ENCODE data around the gene ZNF280A.
"Not testable (repeated sequence)": the region's sequence is repeated elsewhere in the genome, so short reads cannot be mapped to it uniquely, and the experiment has no call there.

Gene ZNF280A

DNA sequence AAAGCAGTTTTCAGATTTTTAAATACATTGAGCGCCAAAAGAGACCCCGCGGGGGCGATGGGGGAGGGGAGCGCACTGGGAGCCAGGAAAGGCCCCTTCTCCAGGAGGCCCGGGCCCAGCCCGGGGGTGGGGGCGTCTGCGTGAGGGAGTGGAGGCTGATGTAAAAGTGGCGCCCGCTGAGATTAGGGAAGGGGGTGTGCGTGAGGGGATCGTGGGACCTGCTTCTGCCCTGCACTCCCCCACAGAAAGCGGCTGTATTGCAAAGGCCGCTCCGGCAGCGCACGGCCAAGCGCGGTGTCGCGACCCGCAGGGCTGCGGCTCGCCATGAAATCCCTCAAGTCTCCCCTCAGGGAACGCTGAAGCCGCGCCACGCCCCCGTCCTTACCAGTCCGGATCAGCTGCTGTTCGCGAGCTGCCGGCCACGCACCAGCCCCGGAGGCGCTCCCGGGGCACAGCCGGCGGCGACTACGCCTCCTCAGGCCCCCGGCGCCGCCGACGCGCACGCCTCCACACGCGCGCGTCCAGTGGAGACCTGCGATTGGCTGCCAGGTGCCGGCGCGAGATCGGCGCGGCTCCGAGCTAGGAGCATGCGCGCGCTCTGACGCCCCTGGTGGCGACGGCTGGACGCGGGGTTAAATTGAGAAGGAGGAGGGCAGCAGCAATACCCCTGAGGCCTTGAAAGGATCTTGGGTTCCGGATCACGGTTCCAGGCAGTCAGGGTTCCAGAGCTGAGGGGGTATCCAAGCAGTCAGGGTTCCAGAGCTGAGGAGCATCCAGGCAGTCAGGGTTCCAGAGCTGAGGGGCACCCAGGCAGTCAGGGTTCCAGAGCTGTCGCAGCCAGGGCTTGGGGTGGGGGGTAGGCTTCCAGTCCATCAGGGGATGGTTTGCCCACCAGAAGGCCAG is 11.5 kb downstream of the ZNF280A start, which contains the start of gene ZNF280B:
ZNF280B (minus strand) TSS at position 469 of the 903 bp plus-strand sequence. CDS start 19,344 bp downstream, outside the sequence.
- peak within 1 kb of the TSS; percentile 36; the same call in 1 of the 2 replicates for H3K27ac ChIP-seq
- TF ChIP-seq CTCF (IDR thresholded peaks at IDR 0.05) (peak; percentile 91), ZFX (IDR thresholded peaks at IDR 0.05; ENCODE audit: borderline replicate concordance) (no peak)

- 0 out of 2 replicates have a peak overlapping the region, but pooled peaks have one; percentile 36 for H3K27ac ChIP-seq
- TF ChIP-seq ZFX (IDR thresholded peaks at IDR 0.05; ENCODE audit: borderline replicate concordance) (no peak), CTCF (IDR thresholded peaks at IDR 0.05) (no peak)
Measured at GRCh38 chr22:22507743-22508273, 12.3 kb downstream of the ZNF280A start.

- no peak overlapping the region for H3K27ac ChIP-seq
- no peak for TF ChIP-seq CTCF (IDR thresholded peaks at IDR 0.05)
- TF ChIP-seq ZFX (IDR thresholded peaks at IDR 0.05; ENCODE audit: borderline replicate concordance): no peak
Measured at GRCh38 chr22:22506736-22507135, 13.3 kb downstream of the ZNF280A start.

DNA sequence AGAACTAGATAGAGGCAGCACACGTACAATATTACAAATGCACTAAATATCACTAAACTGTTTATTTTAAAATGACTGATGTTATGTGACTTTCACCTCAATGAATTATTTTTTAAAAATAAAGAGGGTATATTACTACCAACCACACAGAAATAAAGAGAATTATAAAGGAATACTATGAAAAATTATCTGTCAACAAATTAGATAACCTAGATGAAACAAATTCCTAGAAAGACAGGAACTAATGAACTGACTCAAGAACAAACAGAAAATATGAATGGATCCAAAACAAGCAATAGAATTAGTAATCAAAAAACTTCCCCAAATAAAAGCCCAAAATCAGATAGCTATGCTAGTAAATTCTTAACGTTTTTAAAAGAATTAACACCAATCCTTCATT is 21.8 kb downstream of the ZNF280A start:
- TF ChIP-seq ZFX (IDR thresholded peaks at IDR 0.05; ENCODE audit: borderline replicate concordance) (no peak), CTCF (IDR thresholded peaks at IDR 0.05) (no peak)
- H3K27ac ChIP-seq: no peak overlapping the region

DNA sequence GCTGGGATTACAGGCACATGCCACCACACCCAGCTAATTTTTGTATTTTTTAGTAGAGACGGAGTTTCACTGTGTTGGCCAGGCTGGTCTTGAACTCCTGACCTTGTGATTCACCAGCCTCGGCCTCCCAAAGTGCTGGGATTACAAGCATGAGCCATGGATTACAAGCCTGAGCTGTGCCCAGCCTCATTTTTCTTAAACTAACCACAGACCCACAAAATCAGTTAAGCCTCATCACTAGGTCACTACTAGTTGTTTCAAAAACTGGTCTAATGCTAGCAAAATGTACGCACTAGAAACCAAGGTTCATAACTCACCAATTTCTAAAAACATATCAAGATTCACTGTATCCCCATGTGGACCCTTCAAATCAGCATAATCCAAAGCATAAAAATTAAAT is 28.5 kb downstream of the ZNF280A start:
- H3K27ac ChIP-seq: not testable (repeated sequence)

DNA sequence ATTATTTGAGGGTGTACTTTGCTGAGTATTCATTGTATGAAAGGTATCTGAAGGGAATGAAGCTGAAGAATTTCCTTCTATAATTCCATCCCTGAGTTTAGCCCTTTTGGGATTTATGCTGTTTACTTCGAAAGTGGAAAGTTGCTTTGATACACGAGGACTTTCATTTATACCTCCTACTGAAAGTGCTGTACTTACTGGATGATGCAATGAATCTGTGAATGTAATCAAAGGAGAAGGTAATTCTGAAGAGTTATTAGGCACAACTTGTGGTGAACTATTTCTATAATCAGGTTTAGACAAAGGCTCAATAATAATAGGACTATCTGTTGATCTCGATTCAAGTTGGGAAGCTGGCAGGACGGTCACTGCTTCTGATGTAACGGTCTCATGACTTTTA is 31.3 kb downstream of the ZNF280A start:
- H3K27ac ChIP-seq: no peak overlapping the region
- TF ChIP-seq ZFX (IDR thresholded peaks at IDR 0.05; ENCODE audit: borderline replicate concordance) (no peak), CTCF (IDR thresholded peaks at IDR 0.05) (no peak)

DNA sequence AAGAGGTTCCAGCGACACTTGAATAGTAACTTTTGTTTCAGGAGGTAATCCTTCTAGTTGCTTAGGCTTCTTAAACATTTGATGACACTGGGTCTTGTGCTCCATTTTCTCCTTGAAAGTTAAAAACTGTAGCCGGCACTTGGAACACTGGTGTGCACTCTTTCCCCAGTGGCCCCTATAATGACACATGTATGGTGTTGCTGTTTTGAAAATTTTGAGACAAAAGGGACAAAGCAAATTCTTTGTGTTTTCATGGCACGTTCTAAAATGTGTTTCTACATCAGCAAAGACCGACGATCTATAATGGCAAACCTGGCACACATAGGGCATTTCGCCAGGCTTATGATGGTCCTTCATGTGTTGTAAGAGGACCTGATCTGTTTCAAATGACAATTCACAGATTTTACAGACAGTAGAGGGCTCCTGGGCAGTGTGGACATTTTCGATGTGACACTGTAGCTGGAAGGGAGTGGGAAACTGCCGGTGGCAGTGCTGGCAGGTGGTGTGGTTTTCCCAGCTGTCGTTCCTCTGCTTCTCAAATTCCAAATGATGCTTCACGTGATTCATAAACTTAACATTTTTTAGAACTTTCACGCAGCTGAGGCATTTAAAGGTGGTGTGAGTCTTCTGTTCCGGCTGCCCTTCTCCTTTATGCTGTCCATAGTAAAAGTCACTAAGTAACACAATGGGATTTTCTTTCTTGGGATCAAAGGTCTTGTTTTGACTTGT is 32.0 kb downstream of the ZNF280A start:
- no peak for TF ChIP-seq CTCF (IDR thresholded peaks at IDR 0.05)
- H3K27ac ChIP-seq: no peak overlapping the region
